HEK293 (cell line): ENCODE measurements around the gene ST7.

Experiments used
- GLI4 ChIP-seq: fragments of 450-650 bp; formaldehyde crosslinking; IDR thresholded peaks from 2 replicates; pipeline ENCODE4 v1.5.1; 2016; ENCODE audit warnings: missing biosample characterization, missing genetic modification characterization
- KLF16 ChIP-seq: fragments of 450-650 bp; formaldehyde crosslinking; IDR thresholded peaks from 2 replicates; pipeline ENCODE4 v1.5.1; 2017; ENCODE audit warnings: missing biosample characterization, missing genetic modification characterization
- SALL2 ChIP-seq: fragments of 450-650 bp; formaldehyde crosslinking; IDR thresholded peaks from 2 replicates; pipeline ENCODE4 v1.5.0; 2017; ENCODE audit warnings: missing biosample characterization, mild to moderate bottlenecking, missing genetic modification characterization, borderline replicate concordance
- TCF7L2 ChIP-seq: IDR thresholded peaks from 2 replicates; pipeline ENCODE4 v1.6.1; 2011; ENCODE audit warnings: low read depth, mild to moderate bottlenecking, inconsistent platforms, low read length, moderate library complexity, borderline replicate concordance
- WT1 ChIP-seq: fragments of 450-650 bp; formaldehyde crosslinking; IDR thresholded peaks from 2 replicates; pipeline ENCODE4 v1.5.1; 2016; ENCODE audit warnings: missing biosample characterization, missing genetic modification characterization
- ZBTB17 ChIP-seq: fragments of 450-650 bp; formaldehyde crosslinking; IDR thresholded peaks from 2 replicates; pipeline ENCODE4 v1.5.1; 2016; ENCODE audit warnings: missing biosample characterization, missing genetic modification characterization
- ZBTB21 ChIP-seq: fragments of 450-650 bp; formaldehyde crosslinking; IDR thresholded peaks from 2 replicates; pipeline ENCODE4 v1.5.1; 2017; ENCODE audit warnings: missing biosample characterization, missing genetic modification characterization
- ZNF148 ChIP-seq: fragments of 450-650 bp; formaldehyde crosslinking; IDR thresholded peaks from 2 replicates; pipeline ENCODE4 v1.5.0; 2017; ENCODE audit warnings: missing biosample characterization, missing genetic modification characterization, borderline replicate concordance
- ZNF211 ChIP-seq: fragments of 450-650 bp; formaldehyde crosslinking; IDR thresholded peaks from 2 replicates; pipeline ENCODE4 v1.5.1; 2016; ENCODE audit warnings: low read depth, missing biosample characterization, missing genetic modification characterization
- ZNF23 ChIP-seq: fragments of 450-650 bp; formaldehyde crosslinking; IDR thresholded peaks from 2 replicates; pipeline ENCODE4 v1.5.1; 2016; ENCODE audit warnings: missing biosample characterization, missing genetic modification characterization, borderline replicate concordance
- ZNF274 ChIP-seq, 2 experiments: fragments of 200-500 bp in 1 of 2; fragments of 450-650 bp in 1 of 2; sonication (Bioruptor generic) in 1 of 2; formaldehyde crosslinking in 1 of 2; IDR thresholded peaks; 2 replicates each; pipeline versions ENCODE4 v1.5.1 to v1.6.1; 2014 to 2016; ENCODE audit warnings: borderline replicate concordance in 1 of 2, inconsistent platforms in 1 of 2, low read length in 1 of 2, missing biosample characterization in 1 of 2, missing genetic modification characterization in 1 of 2
- ZNF362 ChIP-seq: fragments of 450-650 bp; formaldehyde crosslinking; IDR thresholded peaks from 2 replicates; pipeline ENCODE4 v1.5.1; 2016; ENCODE audit warnings: missing biosample characterization, missing genetic modification characterization
- ZNF366 ChIP-seq: fragments of 450-650 bp; formaldehyde crosslinking; conservative IDR thresholded peaks from 2 replicates; pipeline ENCODE4 v1.5.1; 2016; ENCODE audit warnings: missing biosample characterization, missing genetic modification characterization
- ZNF416 ChIP-seq: fragments of 450-650 bp; formaldehyde crosslinking; IDR thresholded peaks from 2 replicates; pipeline ENCODE4 v1.5.1; 2016; ENCODE audit warnings: missing biosample characterization, missing genetic modification characterization
- ZNF426 ChIP-seq: fragments of 450-650 bp; formaldehyde crosslinking; IDR thresholded peaks from 2 replicates; pipeline ENCODE4 v1.5.1; 2017; ENCODE audit warnings: missing biosample characterization, missing genetic modification characterization, mild to moderate bottlenecking, inconsistent platforms, moderate library complexity
- ZNF449 ChIP-seq: fragments of 450-650 bp; formaldehyde crosslinking; IDR thresholded peaks from 2 replicates; pipeline ENCODE4 v1.5.1; 2017; ENCODE audit warnings: missing biosample characterization, mild to moderate bottlenecking, missing genetic modification characterization, moderate library complexity
- ZNF555 ChIP-seq: fragments of 450-650 bp; formaldehyde crosslinking; conservative IDR thresholded peaks from 2 replicates; pipeline ENCODE4 v1.5.1; 2017; ENCODE audit warnings: missing biosample characterization, mild to moderate bottlenecking, missing genetic modification characterization, inconsistent platforms
- ZNF626 ChIP-seq: fragments of 450-650 bp; sonication (Bioruptor Pico); formaldehyde crosslinking; IDR thresholded peaks from 2 replicates; pipeline ENCODE4 v1.5.1; 2018; ENCODE audit warnings: missing biosample characterization, missing genetic modification characterization, inconsistent platforms
- ZNF660 ChIP-seq: fragments of 450-650 bp; IDR thresholded peaks from 2 replicates; pipeline ENCODE4 v1.5.1; 2018; ENCODE audit warnings: missing biosample characterization, mild to moderate bottlenecking, missing genetic modification characterization
- ZNF677 ChIP-seq: fragments of 450-650 bp; IDR thresholded peaks from 2 replicates; pipeline ENCODE4 v1.5.0; 2018; ENCODE audit warnings: missing biosample characterization, mild to moderate bottlenecking, missing genetic modification characterization, moderate library complexity
- ZSCAN30 ChIP-seq: fragments of 450-650 bp; IDR thresholded peaks from 2 replicates; pipeline ENCODE4 v1.5.1; 2018; ENCODE audit warnings: missing biosample characterization, mild to moderate bottlenecking, missing genetic modification characterization, moderate library complexity
- TF ChIP-seq, protein P1 (sequence below): fragments of 450-650 bp; formaldehyde crosslinking; IDR thresholded peaks from 2 replicates; pipeline ENCODE4 v1.5.1; 2016; ENCODE audit warnings: missing biosample characterization, missing genetic modification characterization
- TF ChIP-seq, protein P2 (sequence below): fragments of 450-650 bp; formaldehyde crosslinking; IDR thresholded peaks from 2 replicates; pipeline ENCODE4 v1.5.1; 2016; ENCODE audit warnings: missing biosample characterization, missing genetic modification characterization
- TF ChIP-seq, protein P3 (sequence below): fragments of 450-650 bp; formaldehyde crosslinking; IDR thresholded peaks from 2 replicates; pipeline ENCODE4 v1.5.1; 2016; ENCODE audit warnings: missing biosample characterization, missing genetic modification characterization

The ST7 gene

GRCh38 chr7:117212969-117213877 lies 259.9 kb downstream of the ST7 start (continued):
- TF ChIP-seq ZNF148 (tag by site-specific recombination) (no peak), GLI4 (no peak), WT1 (no peak), ZBTB17 (tag by site-specific recombination) (peak; percentile 42; the same call in 1 of the 2 replicates), ZNF660 (tag by site-specific recombination) (0 out of 2 replicates have a peak, but pooled peaks have one; percentile 14), TCF7L2 (no peak), ZNF426 (tag by site-specific recombination) (no peak), ZNF449 (no peak), ZNF626 (tag by site-specific recombination) (no peak), ZNF274 (IDR thresholded peaks at IDR 0.05; ENCODE audit: low read length) (no peak), ZNF274 (tag by site-specific recombination; IDR thresholded peaks at IDR 0.05; ENCODE audit: borderline replicate concordance) (no peak), SALL2 (tag by site-specific recombination) (no peak), ZNF362 (tag by site-specific recombination) (no peak), ZNF416 (tag by site-specific recombination) (no peak), ZSCAN30 (tag by site-specific recombination) (peak; percentile 65; the same call in 1 of the 2 replicates), ZNF211 (no peak), KLF16 (tag by site-specific recombination) (no peak), ZBTB21 (tag by site-specific recombination) (no peak), ZNF555 (tag by site-specific recombination) (no peak), ZNF677 (tag by site-specific recombination) (no peak), ZNF366 (tag by site-specific recombination) (0 out of 2 replicates have a peak, but pooled peaks have one; percentile 14), ZNF23 (tag by site-specific recombination) (no peak)
- TF ChIP-seq, protein P1, sequence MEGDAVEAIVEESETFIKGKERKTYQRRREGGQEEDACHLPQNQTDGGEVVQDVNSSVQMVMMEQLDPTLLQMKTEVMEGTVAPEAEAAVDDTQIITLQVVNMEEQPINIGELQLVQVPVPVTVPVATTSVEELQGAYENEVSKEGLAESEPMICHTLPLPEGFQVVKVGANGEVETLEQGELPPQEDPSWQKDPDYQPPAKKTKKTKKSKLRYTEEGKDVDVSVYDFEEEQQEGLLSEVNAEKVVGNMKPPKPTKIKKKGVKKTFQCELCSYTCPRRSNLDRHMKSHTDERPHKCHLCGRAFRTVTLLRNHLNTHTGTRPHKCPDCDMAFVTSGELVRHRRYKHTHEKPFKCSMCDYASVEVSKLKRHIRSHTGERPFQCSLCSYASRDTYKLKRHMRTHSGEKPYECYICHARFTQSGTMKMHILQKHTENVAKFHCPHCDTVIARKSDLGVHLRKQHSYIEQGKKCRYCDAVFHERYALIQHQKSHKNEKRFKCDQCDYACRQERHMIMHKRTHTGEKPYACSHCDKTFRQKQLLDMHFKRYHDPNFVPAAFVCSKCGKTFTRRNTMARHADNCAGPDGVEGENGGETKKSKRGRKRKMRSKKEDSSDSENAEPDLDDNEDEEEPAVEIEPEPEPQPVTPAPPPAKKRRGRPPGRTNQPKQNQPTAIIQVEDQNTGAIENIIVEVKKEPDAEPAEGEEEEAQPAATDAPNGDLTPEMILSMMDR (tag by site-specific recombination) = peak; percentile 70
- TF ChIP-seq, protein P2, sequence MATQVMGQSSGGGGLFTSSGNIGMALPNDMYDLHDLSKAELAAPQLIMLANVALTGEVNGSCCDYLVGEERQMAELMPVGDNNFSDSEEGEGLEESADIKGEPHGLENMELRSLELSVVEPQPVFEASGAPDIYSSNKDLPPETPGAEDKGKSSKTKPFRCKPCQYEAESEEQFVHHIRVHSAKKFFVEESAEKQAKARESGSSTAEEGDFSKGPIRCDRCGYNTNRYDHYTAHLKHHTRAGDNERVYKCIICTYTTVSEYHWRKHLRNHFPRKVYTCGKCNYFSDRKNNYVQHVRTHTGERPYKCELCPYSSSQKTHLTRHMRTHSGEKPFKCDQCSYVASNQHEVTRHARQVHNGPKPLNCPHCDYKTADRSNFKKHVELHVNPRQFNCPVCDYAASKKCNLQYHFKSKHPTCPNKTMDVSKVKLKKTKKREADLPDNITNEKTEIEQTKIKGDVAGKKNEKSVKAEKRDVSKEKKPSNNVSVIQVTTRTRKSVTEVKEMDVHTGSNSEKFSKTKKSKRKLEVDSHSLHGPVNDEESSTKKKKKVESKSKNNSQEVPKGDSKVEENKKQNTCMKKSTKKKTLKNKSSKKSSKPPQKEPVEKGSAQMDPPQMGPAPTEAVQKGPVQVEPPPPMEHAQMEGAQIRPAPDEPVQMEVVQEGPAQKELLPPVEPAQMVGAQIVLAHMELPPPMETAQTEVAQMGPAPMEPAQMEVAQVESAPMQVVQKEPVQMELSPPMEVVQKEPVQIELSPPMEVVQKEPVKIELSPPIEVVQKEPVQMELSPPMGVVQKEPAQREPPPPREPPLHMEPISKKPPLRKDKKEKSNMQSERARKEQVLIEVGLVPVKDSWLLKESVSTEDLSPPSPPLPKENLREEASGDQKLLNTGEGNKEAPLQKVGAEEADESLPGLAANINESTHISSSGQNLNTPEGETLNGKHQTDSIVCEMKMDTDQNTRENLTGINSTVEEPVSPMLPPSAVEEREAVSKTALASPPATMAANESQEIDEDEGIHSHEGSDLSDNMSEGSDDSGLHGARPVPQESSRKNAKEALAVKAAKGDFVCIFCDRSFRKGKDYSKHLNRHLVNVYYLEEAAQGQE (tag by site-specific recombination) = no peak
- TF ChIP-seq, protein P3, sequence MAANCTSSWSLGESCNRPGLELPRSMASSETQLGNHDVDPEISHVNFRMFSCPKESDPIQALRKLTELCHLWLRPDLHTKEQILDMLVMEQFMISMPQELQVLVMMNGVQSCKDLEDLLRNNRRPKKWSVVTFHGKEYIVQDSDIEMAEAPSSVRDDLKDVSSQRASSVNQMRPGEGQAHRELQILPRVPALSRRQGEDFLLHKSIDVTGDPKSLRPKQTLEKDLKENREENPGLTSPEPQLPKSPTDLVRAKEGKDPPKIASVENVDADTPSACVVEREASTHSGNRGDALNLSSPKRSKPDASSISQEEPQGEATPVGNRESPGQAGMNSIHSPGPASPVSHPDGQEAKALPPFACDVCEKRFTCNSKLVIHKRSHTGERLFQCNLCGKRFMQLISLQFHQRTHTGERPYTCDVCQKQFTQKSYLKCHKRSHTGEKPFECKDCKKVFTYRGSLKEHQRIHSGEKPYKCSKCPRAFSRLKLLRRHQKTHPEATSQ = no peak
